Measurements from ENCODE around the gene SLC35E1. TPM values are rescaled to one million over a fixed set of nuclear protein-coding genes. Genes with fewer than 3 reads are reported as not detected.

The SLC35E1 gene
- total RNA-seq, 2 donors from 2014 or later = 26.6 to 30.6 TPM

GRCh38 chr19:16586477-16586871 is 14.3 kb upstream of the SLC35E1 start:
- no peak for DNase-seq
- Histone ChIP-seq H3K4me3 (ENCODE audit: low read length) (no peak overlapping the region), H3K9me3 (ENCODE audit: control insufficient read depth, low read length) (no peaks in the 10 kb centered on the region), H3K4me1 (ENCODE audit: control insufficient read depth, insufficient read depth, low read length) (peaks cover 27% of the 10 kb centered on the region), H3K27ac (ENCODE audit: low read depth, low read length) (peak overlapping the region; percentile 73), H3K9ac (ENCODE audit: extremely low read depth, low read length, poor library complexity, severe bottlenecking) (no peak overlapping the region), H3K27me3 (ENCODE audit: control insufficient read depth, insufficient read depth, low read length, poor library complexity, severe bottlenecking) (no peaks in the 10 kb centered on the region), H3K36me3 (ENCODE audit: control insufficient read depth, insufficient read depth, low read length) (no peaks in the 10 kb centered on the region)
- Mint-ChIP-seq H3K27ac (peak overlapping the region; percentile 21), H3K4me3 (no peak overlapping the region), H3K4me1 (peaks cover 50% of the 10 kb centered on the region), H3K36me3 (ENCODE audit: low read depth) (no peaks in the 10 kb centered on the region), H3K9me3 (no peaks in the 10 kb centered on the region), H3K27me3 (ENCODE audit: insufficient read depth) (no peaks in the 10 kb centered on the region)
- no peak for TF ChIP-seq CTCF (conservative IDR thresholded peaks at IDR 0.05)
- WGBS, 2 experiments (ENCODE audit: insufficient coverage in 1 of 2, insufficient read length in 1 of 2) = 96% methylated on average over 4 to 9 of the region's 9 CpGs

GRCh38 chr19:16585808-16586476 is 13.7 kb upstream of the SLC35E1 start:
- Histone ChIP-seq H3K4me1 (ENCODE audit: control insufficient read depth, insufficient read depth, low read length) (peaks cover 27% of the 10 kb centered on the region), H3K9ac (ENCODE audit: extremely low read depth, low read length, poor library complexity, severe bottlenecking) (no peak overlapping the region), H3K4me3 (ENCODE audit: low read length) (no peak overlapping the region), H3K27ac (ENCODE audit: low read depth, low read length) (no peak overlapping the region), H3K27me3 (ENCODE audit: control insufficient read depth, insufficient read depth, low read length, poor library complexity, severe bottlenecking) (no peaks in the 10 kb centered on the region), H3K9me3 (ENCODE audit: control insufficient read depth, low read length) (no peaks in the 10 kb centered on the region), H3K36me3 (ENCODE audit: control insufficient read depth, insufficient read depth, low read length) (no peaks in the 10 kb centered on the region)
- Mint-ChIP-seq H3K4me3 (no peak overlapping the region), H3K9me3 (no peaks in the 10 kb centered on the region), H3K27me3 (ENCODE audit: insufficient read depth) (no peaks in the 10 kb centered on the region), H3K4me1 (peaks cover 50% of the 10 kb centered on the region), H3K27ac (peak overlapping the region; percentile 87), H3K36me3 (ENCODE audit: low read depth) (no peaks in the 10 kb centered on the region)
- no peak for DNase-seq
- 96 to 97% methylated on average over 11 of the region's 11 CpGs for WGBS, 2 experiments (ENCODE audit: insufficient coverage in 1 of 2, insufficient read length in 1 of 2)
- no peak for TF ChIP-seq CTCF (conservative IDR thresholded peaks at IDR 0.05)

GRCh38 chr19:16585094-16585801 is 13.0 kb upstream of the SLC35E1 start:
- no peaks in the 10 kb centered on the region for H3K27me3 Mint-ChIP-seq (ENCODE audit: insufficient read depth)
- H3K27ac Mint-ChIP-seq = peak overlapping the region; percentile 87

More at GRCh38 chr19:16585094-16585801, 13.0 kb upstream of the SLC35E1 start:
- Histone ChIP-seq H3K4me1 (ENCODE audit: control insufficient read depth, insufficient read depth, low read length) (peaks cover 27% of the 10 kb centered on the region), H3K27me3 (ENCODE audit: control insufficient read depth, insufficient read depth, low read length, poor library complexity, severe bottlenecking) (no peaks in the 10 kb centered on the region), H3K4me3 (ENCODE audit: low read length) (no peak overlapping the region), H3K27ac (ENCODE audit: low read depth, low read length) (peak overlapping the region; percentile 30), H3K9me3 (ENCODE audit: control insufficient read depth, low read length) (no peaks in the 10 kb centered on the region), H3K36me3 (ENCODE audit: control insufficient read depth, insufficient read depth, low read length) (no peaks in the 10 kb centered on the region), H3K9ac (ENCODE audit: extremely low read depth, low read length, poor library complexity, severe bottlenecking) (no peak overlapping the region)
- Mint-ChIP-seq H3K4me1 (peaks cover 50% of the 10 kb centered on the region), H3K4me3 (no peak overlapping the region), H3K9me3 (no peaks in the 10 kb centered on the region), H3K36me3 (ENCODE audit: low read depth) (no peaks in the 10 kb centered on the region)
- WGBS, 2 experiments (ENCODE audit: insufficient coverage in 1 of 2, insufficient read length in 1 of 2) = 89 to 90% methylated on average over 12 to 13 of the region's 13 CpGs
- no peak for TF ChIP-seq CTCF (conservative IDR thresholded peaks at IDR 0.05)
- no peak for DNase-seq
